Uterus (tissue), 2 donors: ENCODE results near the gene RASSF6.

Source experiments
- CTCF ChIP-seq, 4 experiments: fragments of 200-600 bp in 2 of 4; fragments of 450-650 bp in 2 of 4; sonication (generic) in 2 of 4; IDR thresholded peaks; one replicate each; pipeline ENCODE4 v1.5.1; 2016 to 2019; ENCODE audit warnings: antibody characterized with exemption in 4 of 4, mild to moderate bottlenecking in 2 of 4, moderate library complexity in 1 of 4
- POLR2A ChIP-seq, 2 donors: fragments of 450-650 bp; IDR thresholded peaks; one replicate each; pipeline ENCODE4 v1.6.1; 2016; ENCODE audit warnings: antibody characterized with exemption in 2 of 2, mild to moderate bottlenecking in 1 of 2, moderate library complexity in 1 of 2

DNA sequence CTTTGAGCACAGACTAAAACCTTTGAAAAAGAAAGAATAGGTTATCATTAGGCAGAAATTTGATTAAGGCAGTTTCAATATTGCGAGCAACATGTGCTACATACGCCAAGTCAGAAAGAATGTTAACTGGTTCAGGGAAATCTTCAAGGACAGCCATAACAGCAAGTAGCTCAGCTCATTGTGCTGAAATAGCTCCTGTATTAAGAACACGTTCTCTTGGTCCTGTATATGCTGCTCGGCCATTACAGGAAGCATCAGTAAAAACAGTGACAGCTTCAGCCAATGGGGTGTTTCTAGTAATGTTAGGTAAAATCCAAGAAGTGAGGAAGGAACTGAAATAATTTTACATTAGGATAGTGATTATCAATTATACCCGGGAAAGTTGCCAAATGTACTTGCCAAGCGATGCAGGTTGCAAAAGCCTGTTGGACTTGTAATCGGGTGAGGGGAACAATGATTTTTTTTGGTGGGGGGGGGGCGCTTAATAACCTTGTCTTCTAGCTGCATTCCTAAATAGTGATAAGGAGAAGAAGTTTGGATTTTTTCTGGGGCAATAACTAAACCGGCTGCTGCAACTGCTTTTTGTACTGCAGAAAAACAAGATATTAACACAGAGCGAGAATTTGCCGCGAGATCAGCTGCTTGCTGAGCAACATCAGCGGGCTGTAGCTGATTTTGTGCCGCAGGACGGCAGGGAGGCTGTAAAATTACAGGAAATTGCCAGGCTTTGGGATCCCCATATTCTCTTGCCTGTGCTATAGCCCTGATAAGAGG, 49.4 kb upstream of the RASSF6 start:
- TF ChIP-seq CTCF (IDR thresholded peaks at IDR 0.05): no peak
- TF ChIP-seq POLR2A (IDR thresholded peaks at IDR 0.05): no peak
